IMR-90 (cell line): ENCODE data around the gene ADAM15. TPM values are rescaled to one million over a fixed set of nuclear protein-coding genes. Genes with fewer than 3 reads are reported as not detected.

Experiments
- ATAC-seq: fragments of 200-7000 bp; cut with Tn5 transposase; 2 replicates; pipeline ENCODE4 v1.9.1; 2020; ENCODE audit warnings: low read depth, mild to moderate bottlenecking, moderate library complexity
- BruUV-seq: library from RNA; stranded (reverse); fragments of 400-500 nt; replicated peaks from 2 replicates; lab custom pipeline; 2021; lab: Mats Ljungman, UMichigan
- CTCF ChIA-PET: fragments of 300-600 bp; formaldehyde crosslinking; extraction: SDS; loops from one replicate; lab custom pipeline; 2021; ENCODE audit warnings: antibody characterized with exemption; lab: Yijun Ruan, JAX
- POLR2A ChIA-PET: fragments of 300-600 bp; sonication (Branson Sonifier 250); formaldehyde crosslinking; loops from one replicate; lab custom pipeline; 2022; ENCODE audit warnings: antibody characterized with exemption; ENCODE audit not compliant: unreplicated experiment; lab: Charles Lee
- DNase-seq: peaks from one replicate; pipeline ENCODE4 v3.0.0; 2013
- H2AFZ ChIP-seq: replicated peaks from 2 replicates; pipeline ENCODE3; 2013; ENCODE audit warnings: low read length, mild to moderate bottlenecking; ENCODE audit not compliant: poor library complexity
- H2AK5ac ChIP-seq: 2 replicates; pipeline ENCODE4 v1.6.1; 2013; ENCODE audit warnings: low read depth, low read length, inconsistent platforms
- H2AK9ac ChIP-seq: replicated peaks from 2 replicates; pipeline ENCODE3; 2013; ENCODE audit warnings: mild to moderate bottlenecking, low read depth, low read length, moderate library complexity; ENCODE audit not compliant: poor library complexity
- H2BK120ac ChIP-seq: 2 replicates; pipeline ENCODE4 v1.6.1; 2013; ENCODE audit warnings: low read depth, low read length, inconsistent platforms
- H2BK15ac ChIP-seq: 3 replicates; pipeline ENCODE4 v1.6.1; 2013; ENCODE audit warnings: low read depth, low read length, inconsistent platforms
- H2BK20ac ChIP-seq: 2 replicates; pipeline ENCODE4 v1.6.1; 2013; ENCODE audit warnings: low read depth, mild to moderate bottlenecking, inconsistent platforms, low read length, moderate library complexity
- H2BK5ac ChIP-seq: 2 replicates; pipeline ENCODE4 v1.6.1; 2013; ENCODE audit warnings: mild to moderate bottlenecking, low read depth, low read length, inconsistent platforms; ENCODE audit not compliant: poor library complexity, severe bottlenecking
- H3K14ac ChIP-seq: replicated peaks from 2 replicates; pipeline ENCODE4 v1.6.1; 2013; ENCODE audit warnings: low read depth, low read length, inconsistent platforms
- H3K18ac ChIP-seq: 2 replicates; pipeline ENCODE4 v1.6.1; 2013; ENCODE audit warnings: low read depth, low read length, control low read depth
- H3K23ac ChIP-seq: 2 replicates; pipeline ENCODE4 v1.6.1; 2013; ENCODE audit warnings: low read depth, low read length, inconsistent platforms
- H3K27ac ChIP-seq: 2 replicates; pipeline ENCODE4 v1.5.1; 2013; ENCODE audit warnings: mild to moderate bottlenecking, control low read depth, low read length; ENCODE audit not compliant: insufficient read depth
- H3K27me3 ChIP-seq: 2 replicates; pipeline ENCODE4 v1.6.1; 2013; ENCODE audit warnings: low read length; ENCODE audit not compliant: control insufficient read depth, insufficient read depth
- H3K36me3 ChIP-seq: 2 replicates; pipeline ENCODE4 v1.6.1; 2013; ENCODE audit warnings: low read length, mixed read lengths; ENCODE audit not compliant: control insufficient read depth, insufficient read depth
- H3K4ac ChIP-seq: 2 replicates; pipeline ENCODE4 v1.6.1; 2013; ENCODE audit warnings: low read depth, low read length, inconsistent platforms
- H3K4me1 ChIP-seq: 2 replicates; pipeline ENCODE4 v1.6.1; 2013; ENCODE audit warnings: low read length, mixed read lengths; ENCODE audit not compliant: control insufficient read depth, insufficient read depth
- H3K4me2 ChIP-seq: 2 replicates; pipeline ENCODE4 v1.6.1; 2013; ENCODE audit warnings: low read depth, mild to moderate bottlenecking, control low read depth, low read length, moderate library complexity
- H3K4me3 ChIP-seq: 2 replicates; pipeline ENCODE4 v1.5.1; 2013; ENCODE audit warnings: low read depth, mild to moderate bottlenecking, control low read depth, low read length, moderate library complexity; ENCODE audit not compliant: insufficient read depth
- H3K56ac ChIP-seq: 2 replicates; pipeline ENCODE4 v1.6.1; 2013; ENCODE audit warnings: low read length, inconsistent platforms; ENCODE audit not compliant: insufficient read depth; ENCODE audit errors: extremely low read depth
- H3K79me1 ChIP-seq, 2 experiments: 2 replicates each; pipeline ENCODE4 v1.6.1; 2013; ENCODE audit warnings: low read length in 2 of 2, inconsistent platforms in 1 of 2, low read depth in 1 of 2
- H3K9ac ChIP-seq: 2 replicates; pipeline ENCODE4 v1.6.1; 2013; ENCODE audit warnings: low read depth, low read length, control low read depth
- H3K9me1 ChIP-seq: 2 replicates; pipeline ENCODE4 v1.6.1; 2013; ENCODE audit warnings: low read length, inconsistent platforms; ENCODE audit not compliant: insufficient read depth
- H3K9me3 ChIP-seq: 2 replicates; pipeline ENCODE4 v1.6.1; 2013; ENCODE audit warnings: low read length; ENCODE audit not compliant: control insufficient read depth, insufficient read depth
- H4K20me1 ChIP-seq: 2 replicates; pipeline ENCODE4 v1.6.1; 2013; ENCODE audit warnings: low read length, inconsistent platforms; ENCODE audit not compliant: insufficient read depth
- H4K5ac ChIP-seq: 2 replicates; pipeline ENCODE4 v1.6.1; 2013; ENCODE audit warnings: mild to moderate bottlenecking, low read depth, low read length, control low read depth
- H4K8ac ChIP-seq, 2 experiments: 2 replicates each; pipeline ENCODE4 v1.6.1; 2013; ENCODE audit warnings: low read depth in 2 of 2, low read length in 2 of 2, control low read depth in 1 of 2, inconsistent platforms in 1 of 2
- H4K91ac ChIP-seq: 2 replicates; pipeline ENCODE4 v1.6.1; 2013; ENCODE audit warnings: low read depth, low read length, inconsistent platforms; ENCODE audit not compliant: insufficient read depth
- CTCF ChIP-seq: conservative IDR thresholded peaks from 2 replicates; pipeline ENCODE4 v1.5.1; 2012; ENCODE audit warnings: mild to moderate bottlenecking, low read depth, low read length, improper control_type of control experiment
- MXI1 ChIP-seq: IDR thresholded peaks from 2 replicates; pipeline ENCODE4 v1.6.1; 2012; ENCODE audit warnings: low read depth, mild to moderate bottlenecking, low read length, moderate library complexity, borderline replicate concordance
- RAD21 ChIP-seq: IDR thresholded peaks from 2 replicates; pipeline ENCODE4 v1.6.1; 2012; ENCODE audit warnings: low read length, improper control_type of control experiment
- RCOR1 ChIP-seq: IDR thresholded peaks from 2 replicates; pipeline ENCODE4 v1.6.1; 2012; ENCODE audit warnings: mild to moderate bottlenecking, low read length, improper control_type of control experiment; ENCODE audit not compliant: insufficient replicate concordance
- WGBS, 2 experiments: methylation state at CpG; one replicate each; pipeline versions ENCODE4 v1.1.5 to v1.1.7; 2013; ENCODE audit warnings: missing lambda C conversion rate in 2 of 2; ENCODE audit not compliant: insufficient read length in 1 of 2; ENCODE audit errors: extremely low coverage in 2 of 2; 5-methylcytosine and 5-hydroxymethylcytosine counted together
- dilution Hi-C: fragments of 300-500 bp; cut with HindIII; formaldehyde crosslinking; loops from one replicate; pipeline ENCODE4 v1.14.3; 2018; ENCODE audit warnings: low sequenced_read_pairs; ENCODE audit not compliant: unreplicated experiment
- in situ Hi-C: fragments of 300-500 bp; cut with MboI; formaldehyde crosslinking; loops from 3 replicates; pipeline ENCODE4 v1.14.3; 2019; ENCODE audit warnings: low sequenced_read_pairs, inconsistent platforms, mixed read lengths
- intact Hi-C: fragments of 100-400 bp; cut with micrococcal nuclease; formaldehyde crosslinking; loops from 2 replicates; pipeline ENCODE4 v1.10.0; 2022
- polyA plus RNA-seq, 3 experiments: library from polyadenylated mRNA; depleted of rRNA; stranded (reverse); fragments of >200 nt; gene quantifications; 2 replicates each; pipeline ENCODE4 v1.2.3, GENCODE V29; 2012; ENCODE audit warnings: low replicate concordance in 1 of 3
- total RNA-seq: library from RNA; depleted of rRNA; stranded (reverse); fragments of >200 nt; gene quantifications from 2 replicates; pipeline ENCODE4 v1.2.3, GENCODE V29; 2012

The ADAM15 gene
- total and polyA plus RNA-seq, 2 of the 4 experiments (the other 2 are of a cell fraction): 25.6 to 52.4 TPM

GRCh38 chr1:155022927-155023236 is 28.2 kb upstream of the ADAM15 start (continued):
- TF ChIP-seq RCOR1: no peak
- no peak for TF ChIP-seq RAD21

- ChIA-PET POLR2A (no interaction called here), CTCF (no interaction called here)
- no peak overlapping the region for H2AK5ac ChIP-seq
- H3K36me3 ChIP-seq: no peaks in the 10 kb centered on the region
- ATAC-seq (no peak), DNase-seq (no peak)
- no peak overlapping the region for H2BK20ac ChIP-seq
- no TSS peak for BruUV-seq
- H3K23ac ChIP-seq: no peak overlapping the region
- H4K5ac ChIP-seq: no peak overlapping the region
- H3K4ac ChIP-seq: no peak overlapping the region
- no peak overlapping the region for H4K91ac ChIP-seq
- no peaks in the 10 kb centered on the region for H4K20me1 ChIP-seq
- H3K9me3 ChIP-seq: no peaks in the 10 kb centered on the region
- H3K9me1 ChIP-seq: peaks cover 4% of the 10 kb centered on the region
- no CpG with 5 or more reads among the region's 5 CpGs for WGBS, 2 experiments
- H2BK120ac ChIP-seq: no peak overlapping the region
- no peak overlapping the region for H2AFZ ChIP-seq
- H3K9ac ChIP-seq: no peak overlapping the region
- peaks cover 2% of the 10 kb centered on the region; the same call in 1 of the 2 replicates for H3K27me3 ChIP-seq
- H4K8ac ChIP-seq: no peak overlapping the region
- H3K4me1 ChIP-seq: peaks cover 3% of the 10 kb centered on the region; the same call in 1 of the 2 replicates
- no peak overlapping the region for H3K14ac ChIP-seq
- dilution Hi-C loops: no loop called here
- H3K56ac ChIP-seq: no peak overlapping the region
- intact Hi-C loops: no loop called here
- H3K4me3 ChIP-seq: no peak overlapping the region
- H3K18ac ChIP-seq: no peak overlapping the region
- TF ChIP-seq CTCF (no peak), MXI1 (no peak)
- no peak overlapping the region for H2BK15ac ChIP-seq
- no peak overlapping the region for H2BK5ac ChIP-seq
- H3K27ac ChIP-seq: no peak overlapping the region
- H3K4me2 ChIP-seq: no peak overlapping the region
- in situ Hi-C loops: no loop called here
- H3K79me1 ChIP-seq: no peaks in the 10 kb centered on the region
- H2AK9ac ChIP-seq: no peak overlapping the region
Observed at GRCh38 chr1:155023627-155024026, 27.5 kb upstream of the ADAM15 start.
